Activated CD4-positive, CD25-positive, alpha-beta regulatory T cell treated with anti-CD3 and anti-CD28 coated beads, Interleukin-2, amount 50 U/mL, for 72 hours (primary cell): ENCODE measurements around the gene ERP27.

Experiments
- DNase-seq: peaks from one replicate; pipeline ENCODE4 v3.0.0; 2021

ERP27 gene

DNA sequence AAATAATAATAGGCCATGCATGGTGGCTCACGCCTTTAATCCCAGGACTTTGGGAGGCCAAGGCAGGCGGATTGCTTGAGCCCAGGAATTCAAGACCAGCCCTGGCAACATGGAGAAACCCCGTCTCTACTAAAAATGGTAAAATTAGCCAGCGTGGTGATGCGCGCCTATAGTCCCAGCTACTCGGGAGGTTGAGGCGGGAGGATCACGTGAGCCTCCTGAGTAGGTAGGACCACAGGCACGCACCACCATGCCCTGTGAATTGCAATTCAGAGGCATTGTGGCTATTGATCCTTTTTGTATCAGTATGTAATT is 20.7 kb upstream of the ERP27 start:
- no peak for DNase-seq

DNA sequence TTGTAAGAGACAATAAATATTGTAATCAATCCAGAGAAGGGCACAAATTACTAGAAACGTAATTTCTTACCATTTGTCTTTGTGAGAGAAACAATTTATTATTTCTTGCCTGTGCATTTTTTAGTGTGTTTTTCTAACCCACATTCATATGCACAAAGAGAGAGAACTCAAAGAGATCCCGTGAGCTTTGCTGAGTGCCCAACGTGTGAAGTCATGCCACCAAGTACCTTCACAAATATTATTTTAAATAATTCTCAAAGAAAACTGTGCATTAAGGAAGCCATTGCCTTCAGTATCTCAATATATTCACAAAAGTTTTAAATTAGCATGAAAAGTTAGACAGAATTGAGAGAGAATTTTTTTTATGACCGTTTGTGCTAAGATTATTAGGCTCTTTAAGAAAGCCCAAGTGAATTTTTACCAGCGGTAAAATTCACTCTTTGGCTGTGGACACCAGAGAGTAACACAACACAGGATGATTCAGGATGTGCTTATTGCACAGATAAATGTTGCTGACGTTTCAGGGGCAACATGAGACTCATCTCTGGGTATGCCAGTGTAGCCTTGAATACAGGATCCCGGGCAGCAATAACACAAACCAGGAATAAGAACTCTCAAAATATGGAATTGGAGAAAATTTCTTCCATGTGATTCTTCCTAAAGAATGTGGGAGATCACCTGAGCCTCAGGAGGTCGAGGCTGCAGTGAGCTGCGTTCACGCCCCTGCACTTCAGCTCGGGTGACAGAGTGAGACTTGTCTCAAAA is 20.2 kb upstream of the ERP27 start:
- DNase-seq: no peak

DNA sequence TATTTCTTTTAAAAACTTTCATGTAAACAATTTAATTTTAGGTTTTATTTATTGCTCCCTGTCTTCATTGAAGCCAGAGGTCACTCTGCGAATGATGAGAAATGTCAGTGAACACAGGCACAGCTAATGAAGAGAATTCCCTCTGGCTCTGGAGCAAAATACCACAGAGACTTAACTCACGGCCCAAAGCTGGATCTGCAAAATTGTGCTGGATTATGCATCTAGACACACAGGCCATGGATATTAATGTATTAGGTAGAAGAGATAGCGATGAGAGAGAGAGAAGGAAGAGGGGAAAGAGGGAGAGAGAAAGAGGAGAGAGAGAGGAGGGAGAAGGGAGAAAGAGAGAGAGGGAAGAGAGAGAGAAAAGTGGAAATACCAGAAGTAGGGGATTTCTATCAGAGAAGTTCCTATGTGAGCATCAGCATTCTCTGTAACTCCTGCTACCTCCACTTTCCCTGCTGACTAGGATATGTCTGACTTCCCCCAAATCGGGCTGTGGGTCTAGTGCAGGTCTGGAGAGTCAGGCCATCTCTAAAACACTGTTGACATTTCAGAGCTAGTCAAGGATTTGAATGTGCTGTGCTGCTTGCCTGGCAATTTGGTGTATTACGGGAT is 19.3 kb upstream of the ERP27 start:
- no peak for DNase-seq

DNA sequence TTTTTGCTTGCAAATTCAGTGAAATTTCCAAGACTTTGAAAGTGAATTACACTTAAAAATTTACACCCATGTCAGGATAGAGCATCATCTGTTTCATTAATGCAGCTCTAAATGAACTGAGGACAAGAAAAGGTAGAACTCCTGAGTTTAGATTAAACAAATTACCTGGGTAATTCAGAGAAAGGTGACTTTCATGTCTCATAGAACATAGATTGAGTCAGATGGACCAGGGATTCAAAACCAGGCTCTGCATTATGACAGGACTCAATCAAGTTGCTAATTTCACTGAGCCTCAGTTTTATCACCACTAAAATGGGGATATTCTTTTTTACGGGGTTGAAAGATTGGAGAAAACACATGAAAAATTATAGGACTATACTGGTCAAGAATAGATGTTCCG is 18.6 kb upstream of the ERP27 start:
- no peak for DNase-seq

GRCh38 chr12:14956024-14956891 is 17.9 kb upstream of the ERP27 start:
- no peak for DNase-seq

DNA sequence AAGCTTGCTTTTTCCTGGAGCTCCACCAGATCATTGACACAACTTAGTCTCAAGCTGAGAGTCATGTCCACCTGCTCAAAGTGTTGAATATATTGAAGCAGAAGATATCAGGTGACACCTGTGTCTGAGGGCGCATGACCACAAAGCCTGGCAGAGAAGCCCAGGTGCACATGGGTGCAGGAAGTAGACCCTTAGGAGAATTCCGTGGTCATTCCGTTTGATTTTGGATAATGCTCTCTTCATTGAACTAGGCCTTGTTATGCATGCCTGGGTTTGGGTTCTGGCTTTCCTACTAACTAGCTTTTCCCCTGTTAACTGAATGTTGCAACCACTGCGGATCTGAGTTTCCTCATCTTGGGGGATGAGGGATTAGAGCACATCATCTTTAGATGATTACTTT is 15.9 kb upstream of the ERP27 start:
- no peak for DNase-seq

DNA sequence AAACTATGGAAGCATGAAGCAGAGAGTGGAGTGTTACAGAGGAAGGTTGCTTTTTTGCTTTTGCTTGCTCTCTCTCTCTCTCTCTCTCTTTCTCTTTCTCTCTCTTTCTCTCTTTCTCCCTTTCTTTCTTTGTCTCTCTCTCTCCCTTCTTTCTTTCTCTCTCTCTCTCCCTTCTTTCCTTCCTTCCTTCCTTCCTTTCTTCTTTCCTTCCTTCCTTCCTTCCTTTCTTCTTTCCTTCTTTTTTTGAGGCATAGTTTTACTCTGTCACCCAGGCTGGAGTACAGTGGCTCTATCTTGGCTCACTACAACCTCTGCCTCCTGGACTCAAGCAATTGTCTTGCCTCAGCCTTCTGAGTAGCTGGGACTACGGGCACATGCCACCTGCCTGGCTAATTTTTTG is 15.4 kb upstream of the ERP27 start:
- DNase-seq: no peak

GRCh38 chr12:14952299-14952921 is 14.1 kb upstream of the ERP27 start:
- DNase-seq: no peak

DNA sequence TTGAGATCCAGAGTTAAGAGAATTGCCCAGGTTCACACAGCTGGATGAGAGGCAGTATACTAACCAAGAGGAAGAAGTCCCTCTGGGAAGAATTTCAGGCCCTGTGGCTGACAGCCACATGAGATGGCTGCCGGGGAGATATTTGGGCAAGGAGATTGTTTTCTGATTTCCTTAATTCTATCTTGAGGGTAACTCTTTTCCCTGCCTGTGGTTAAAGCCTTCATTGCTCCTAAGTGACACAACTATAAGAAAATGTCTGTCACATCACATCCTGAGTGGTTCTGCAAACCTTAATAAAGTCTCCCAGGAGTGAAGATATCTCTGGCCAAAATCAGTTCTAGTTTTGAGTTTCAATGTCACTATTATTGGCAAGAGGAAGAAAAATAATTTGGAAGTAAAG is 13.5 kb upstream of the ERP27 start:
- DNase-seq: no peak

GRCh38 chr12:14950982-14951746 is 12.8 kb upstream of the ERP27 start:
- no peak for DNase-seq

DNA sequence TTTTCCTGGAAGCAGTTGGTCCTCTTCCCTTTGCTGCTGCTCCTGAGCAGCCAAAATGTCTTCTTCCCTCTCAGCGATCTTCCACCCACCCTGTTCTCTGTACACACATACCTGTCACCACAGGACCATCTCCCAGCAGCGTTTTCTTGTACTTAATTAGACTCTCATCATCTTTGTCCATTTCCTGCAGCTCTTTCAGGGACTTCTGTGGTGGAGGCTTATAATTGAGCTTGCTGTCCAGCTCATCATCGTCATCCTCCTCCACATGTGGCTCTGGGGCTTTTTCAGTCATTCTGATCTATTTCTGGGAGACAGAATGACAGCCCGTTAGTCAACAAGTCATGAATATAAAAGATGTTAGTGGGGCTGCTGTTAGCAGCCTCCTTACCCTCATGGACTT is 12.1 kb upstream of the ERP27 start:
- no peak for DNase-seq

GRCh38 chr12:14949631-14950030 is 11.3 kb upstream of the ERP27 start:
- DNase-seq: no peak

- no peak for DNase-seq
These were observed 10.3 kb upstream of the ERP27 start for GRCh38 chr12:14948672-14949071.

- no peak for DNase-seq
These were observed 8.5 kb upstream of the ERP27 start for GRCh38 chr12:14946861-14947260.

GRCh38 chr12:14946162-14946561 is 7.8 kb upstream of the ERP27 start:
- no peak for DNase-seq

DNA sequence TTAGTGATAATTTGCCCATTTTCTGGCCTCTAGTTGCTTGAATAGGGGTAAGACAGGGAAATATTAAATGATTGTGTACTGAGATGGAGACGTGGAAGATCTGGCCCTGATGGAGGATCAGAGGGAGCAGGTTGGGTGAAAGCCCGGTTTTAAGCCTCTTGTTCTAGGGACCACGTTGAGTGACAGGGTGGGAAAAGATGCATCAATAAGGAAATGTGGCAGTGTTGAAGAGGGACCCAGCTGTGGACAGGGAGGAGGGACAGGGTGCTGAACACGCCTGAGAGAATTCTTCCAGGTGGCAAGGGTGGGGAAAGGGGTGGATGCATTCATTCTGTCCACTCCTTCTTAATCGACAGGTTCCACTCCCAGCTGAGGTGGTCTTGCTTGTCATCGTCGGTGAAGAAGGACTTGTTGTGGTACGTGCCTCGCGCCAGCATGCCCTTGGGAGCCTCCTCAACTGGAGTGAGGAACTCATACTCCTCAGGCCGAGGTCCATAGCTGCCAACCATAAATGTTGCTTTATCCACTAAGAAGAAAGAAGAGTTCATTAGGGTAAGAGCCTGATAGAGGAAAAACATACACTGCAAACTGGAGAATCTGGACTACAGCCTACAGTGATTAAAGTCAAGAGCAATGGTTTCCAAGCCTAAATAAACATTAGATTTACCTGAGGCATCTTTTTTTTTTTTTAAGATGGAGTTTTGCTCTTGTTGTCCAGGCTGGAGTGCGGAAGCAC is 4.0 kb upstream of the ERP27 start:
- DNase-seq: no peak

GRCh38 chr12:14941369-14941768 is 3.0 kb upstream of the ERP27 start:
- no peak for DNase-seq

- DNase-seq: no peak
These were observed 648 bp downstream of the ERP27 start for GRCh38 chr12:14937689-14938088.

GRCh38 chr12:14937014-14937413 is 1.3 kb downstream of the ERP27 start:
- no peak for DNase-seq

DNA sequence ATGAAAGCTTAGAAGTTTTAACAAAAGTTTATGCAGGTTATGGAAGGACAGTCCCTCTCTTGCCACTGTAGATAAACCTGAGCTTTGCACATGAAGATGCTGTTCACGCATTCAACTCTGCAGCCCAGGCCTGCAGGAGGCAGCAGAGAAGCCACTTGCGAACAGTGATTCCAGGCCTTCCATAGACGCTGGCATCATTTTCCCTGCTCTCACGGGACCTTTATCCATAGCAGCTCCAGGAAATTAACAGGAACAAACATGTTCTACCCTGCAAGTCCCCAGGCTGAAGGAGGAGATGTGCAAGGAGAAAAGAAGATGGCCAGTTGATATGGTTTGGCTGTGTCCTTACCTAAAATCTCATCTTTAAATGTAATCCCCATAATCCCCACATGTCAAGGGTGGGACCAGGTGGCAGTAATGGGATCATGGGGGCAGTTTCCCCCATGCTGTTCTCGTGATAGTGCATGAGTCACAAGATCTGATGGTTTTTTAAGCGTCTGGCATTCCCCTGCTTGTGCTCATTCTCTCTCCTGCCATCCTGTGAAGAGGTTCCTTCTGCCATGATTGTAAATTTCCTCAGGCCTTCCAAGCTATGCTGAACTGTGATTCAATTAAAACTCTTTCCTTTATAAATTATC is 2.0 kb downstream of the ERP27 start:
- no peak for DNase-seq

GRCh38 chr12:14935031-14935430 is 3.3 kb downstream of the ERP27 start:
- DNase-seq: no peak

DNA sequence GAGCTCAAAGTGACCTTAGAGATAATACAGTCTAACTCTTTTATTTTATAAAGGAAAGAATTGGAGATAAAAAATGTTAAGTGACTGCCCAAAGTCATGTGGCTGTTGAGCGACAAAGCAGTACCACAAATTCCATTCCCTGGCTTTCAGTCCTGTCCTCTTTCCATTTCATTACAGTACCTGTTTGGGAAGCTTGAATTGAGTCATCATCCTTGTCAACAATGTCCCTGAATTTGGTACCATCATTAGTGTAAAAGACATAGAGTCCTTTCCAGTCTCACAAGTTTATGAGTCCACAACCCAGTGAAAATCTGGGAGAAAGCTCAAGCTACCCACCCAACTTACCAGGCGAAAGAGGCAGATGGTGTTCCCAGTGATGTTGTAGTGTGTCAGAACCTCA is 3.8 kb downstream of the ERP27 start:
- DNase-seq: no peak
